ENCODE results near the gene VSTM4. TPM values are rescaled to one million over a fixed set of nuclear protein-coding genes. Genes with fewer than 3 reads are reported as not detected.

VSTM4 gene
- total RNA-seq, 1 experiment from 2014 or later, result not detected

DNA sequence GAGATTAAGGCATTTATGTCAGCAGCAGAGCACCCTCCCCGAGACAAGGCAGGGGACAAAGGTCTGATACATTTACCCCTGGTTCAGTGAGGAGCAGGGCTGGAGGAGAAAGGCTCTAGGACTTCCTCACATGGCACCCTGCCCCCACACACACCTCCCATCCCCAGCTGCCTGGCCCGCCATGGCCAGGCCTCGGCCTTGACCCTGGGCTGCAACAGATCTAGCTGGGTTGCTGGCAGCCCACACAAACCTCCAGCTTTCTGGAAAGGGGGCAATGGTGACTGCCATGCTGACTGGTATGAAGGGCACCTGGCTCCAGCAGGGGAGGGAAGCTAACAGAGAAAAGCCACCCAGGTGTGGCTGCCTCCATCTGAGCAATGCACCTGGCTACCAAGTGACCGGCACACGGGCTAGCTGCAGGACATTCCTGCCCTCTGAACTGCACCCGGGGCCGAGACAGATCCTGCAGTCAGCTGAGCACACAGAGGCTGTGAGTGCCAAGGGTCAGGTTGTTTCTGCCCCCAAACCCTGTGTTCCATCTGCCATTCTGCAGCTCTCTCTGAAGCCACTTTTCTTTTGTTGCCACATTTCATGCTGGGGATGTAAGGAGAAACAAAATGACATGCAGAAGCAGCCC lies 89.9 kb downstream of the VSTM4 start:
- in situ Hi-C loops (cut with HindIII; ENCODE audit: low sequenced_read_pairs), result no loop called here
- DNase-seq (ENCODE audit: low spot score), result no peak

DNA sequence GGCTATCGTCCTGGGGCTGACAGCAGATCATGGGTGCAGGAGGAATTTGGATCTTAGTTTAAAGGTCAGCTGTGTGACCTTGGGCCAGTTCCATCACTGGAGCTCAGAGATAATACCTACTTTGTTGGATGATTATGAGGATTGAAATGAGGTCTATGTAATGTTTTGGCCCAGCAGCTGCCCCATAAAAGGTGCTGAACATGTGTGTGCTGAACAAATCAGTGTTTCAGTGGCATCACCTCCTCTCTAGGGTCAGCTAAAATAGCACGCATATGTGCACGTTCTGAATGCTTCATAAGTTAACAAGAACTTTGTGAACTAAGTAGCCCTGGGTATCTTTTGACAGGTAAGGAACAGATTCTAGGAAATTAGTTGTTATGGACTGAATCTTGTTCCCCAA lies 90.8 kb downstream of the VSTM4 start:
- in situ Hi-C loops (cut with HindIII; ENCODE audit: low sequenced_read_pairs), result no loop called here
- DNase-seq (ENCODE audit: low spot score), result no peak

DNA sequence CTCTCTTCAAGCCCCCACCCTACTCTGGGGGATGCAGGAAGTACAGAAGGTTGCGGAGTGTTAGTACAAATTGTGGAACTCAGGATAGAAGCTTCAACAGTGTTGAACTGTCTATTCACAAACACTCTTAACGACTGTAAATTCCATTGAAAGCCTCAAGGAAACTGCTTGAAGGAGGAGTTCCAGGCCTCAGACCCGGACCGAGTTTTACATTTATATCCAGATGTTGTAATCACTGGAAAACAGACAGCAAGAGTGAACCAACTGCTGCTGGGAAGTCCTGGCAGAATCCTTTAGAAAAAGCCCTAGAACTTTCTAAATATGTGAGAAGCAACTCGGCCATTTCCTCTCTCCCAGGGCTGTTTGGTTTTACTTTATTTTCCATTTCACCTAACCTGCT lies 91.6 kb downstream of the VSTM4 start:
- no peak for DNase-seq (ENCODE audit: low spot score)
- in situ Hi-C loops (cut with HindIII; ENCODE audit: low sequenced_read_pairs), result no loop called here

DNA sequence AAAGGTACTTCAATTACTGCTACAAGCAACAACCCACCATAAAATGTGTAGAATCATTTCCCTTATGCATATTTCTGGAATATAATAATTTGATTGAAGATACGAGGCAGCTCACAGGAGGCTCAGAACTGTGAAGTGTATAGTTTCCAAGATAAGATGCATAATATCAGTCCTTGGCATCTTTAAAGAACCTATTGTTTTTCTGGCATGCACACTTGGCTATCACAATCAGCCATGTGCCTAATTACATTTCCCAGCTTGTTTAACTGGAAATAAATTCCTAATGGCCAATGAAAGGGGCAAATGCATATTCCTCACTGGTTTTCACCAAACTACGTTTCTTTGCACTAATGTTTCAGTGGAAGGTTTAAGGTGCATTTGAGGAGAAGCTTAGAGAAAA lies 92.3 kb downstream of the VSTM4 start:
- in situ Hi-C loops (cut with HindIII; ENCODE audit: low sequenced_read_pairs), result no loop called here
- DNase-seq (ENCODE audit: low spot score), result peak; percentile 64

DNA sequence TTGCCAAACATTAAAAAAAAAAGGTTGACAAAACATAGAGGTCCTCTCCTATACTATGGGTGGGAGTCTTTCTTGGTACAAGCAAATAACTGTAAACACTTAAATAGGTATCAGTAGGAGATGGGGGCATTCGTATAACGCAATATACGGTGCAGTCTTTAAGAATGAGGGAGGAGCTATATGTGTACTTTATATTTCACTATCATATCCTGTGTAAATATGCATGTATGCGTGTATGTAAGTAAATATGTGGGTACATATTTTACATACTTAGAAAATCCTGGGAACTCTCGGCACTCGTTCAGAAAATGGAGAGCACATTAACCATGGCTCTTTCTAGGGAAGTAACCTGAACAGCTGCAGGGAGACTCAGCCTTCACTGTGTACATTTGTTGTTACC lies 93.6 kb downstream of the VSTM4 start:
- in situ Hi-C loops (cut with HindIII; ENCODE audit: low sequenced_read_pairs), result no loop called here

DNA sequence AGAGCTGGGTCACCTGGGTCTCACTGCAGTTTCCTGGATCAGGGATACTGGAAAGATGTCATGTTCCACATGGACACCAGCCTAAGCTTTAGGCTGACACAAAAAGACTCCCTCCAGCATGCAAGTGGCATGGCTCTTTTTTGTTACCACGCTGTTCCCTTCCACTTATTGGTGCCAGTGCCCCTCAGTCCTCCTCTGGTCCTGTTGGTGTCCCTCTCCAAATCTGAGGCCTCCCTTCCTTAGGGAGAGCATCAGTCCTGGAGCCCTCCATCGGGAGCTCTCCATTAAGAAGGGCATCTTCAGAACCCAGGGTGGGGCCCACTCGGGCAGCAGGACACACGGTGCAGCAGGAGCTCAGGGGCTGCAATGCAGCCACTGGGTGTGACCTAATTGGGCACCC lies 99.6 kb downstream of the VSTM4 start:
- in situ Hi-C loops (cut with HindIII; ENCODE audit: low sequenced_read_pairs), result no loop called here
- no peak for DNase-seq (ENCODE audit: low spot score)

More for the DNA sequence above, 93.6 kb downstream of the VSTM4 start:
- DNase-seq (ENCODE audit: low spot score), result no peak

DNA sequence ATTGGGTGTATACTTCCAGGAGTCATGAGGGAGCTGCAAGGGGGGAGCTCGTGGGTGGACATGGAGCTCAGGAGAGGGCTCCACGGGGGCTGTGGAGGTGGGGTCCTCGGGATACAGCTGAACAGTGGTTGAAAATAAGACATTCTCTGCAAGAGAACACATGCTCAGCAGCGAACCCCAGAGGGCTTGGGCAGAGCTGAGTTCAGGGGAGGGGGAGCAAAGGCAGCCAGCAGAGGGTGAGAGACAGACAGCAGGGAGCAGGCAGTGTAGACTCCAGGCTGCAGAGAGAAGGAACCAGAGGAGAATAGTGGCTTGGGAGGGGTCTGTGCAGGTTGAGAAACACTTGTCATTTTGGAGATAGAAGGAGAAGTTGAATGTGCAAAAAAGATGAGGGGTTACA lies 102.7 kb downstream of the VSTM4 start:
- in situ Hi-C loops (cut with HindIII; ENCODE audit: low sequenced_read_pairs), result no loop called here
- no peak for DNase-seq (ENCODE audit: low spot score)

DNA sequence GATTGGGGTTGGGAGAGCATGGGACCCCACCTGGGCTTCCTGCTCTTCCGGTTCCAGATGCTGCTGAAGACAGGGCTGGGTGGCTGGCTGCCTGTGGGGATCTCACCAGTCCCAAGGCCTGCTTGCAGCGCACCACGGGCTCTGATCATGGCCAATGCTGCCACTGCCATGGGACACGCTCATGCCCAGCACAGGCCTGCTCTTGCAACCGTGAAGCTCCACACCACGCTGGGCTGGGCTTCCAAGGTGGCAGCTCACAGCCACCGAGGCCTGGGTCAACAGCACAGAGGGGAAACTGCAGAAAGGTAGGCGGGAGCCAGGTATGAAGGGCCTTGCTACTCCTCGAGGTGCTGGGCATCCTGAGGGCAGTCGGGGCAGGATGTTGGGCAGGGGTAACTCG lies 103.6 kb downstream of the VSTM4 start:
- in situ Hi-C loops (cut with HindIII; ENCODE audit: low sequenced_read_pairs), result no loop called here

DNA sequence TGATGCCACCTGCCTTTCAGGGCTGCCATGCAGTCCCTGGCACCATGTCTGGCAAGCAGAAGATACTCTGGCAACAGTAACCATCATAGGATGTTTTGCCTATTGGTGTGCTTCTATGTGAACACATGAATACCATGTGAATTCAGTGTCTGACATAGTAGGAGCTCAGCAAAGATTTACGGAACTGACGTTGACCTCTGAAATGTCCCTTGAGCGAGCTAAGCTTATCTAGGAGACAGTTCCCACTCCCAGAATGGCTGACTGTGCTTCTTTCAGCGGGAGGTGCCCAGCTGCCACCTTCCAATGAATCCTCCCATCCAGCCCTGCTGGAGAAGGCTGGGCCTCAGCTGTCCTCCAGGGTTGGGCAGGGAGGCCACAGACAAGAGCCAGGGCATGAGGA lies 104.5 kb downstream of the VSTM4 start:
- in situ Hi-C loops (cut with HindIII; ENCODE audit: low sequenced_read_pairs), result no loop called here
- DNase-seq (ENCODE audit: low spot score), result no peak

More for the DNA sequence above, 103.6 kb downstream of the VSTM4 start:
- DNase-seq (ENCODE audit: low spot score), result no peak

DNA sequence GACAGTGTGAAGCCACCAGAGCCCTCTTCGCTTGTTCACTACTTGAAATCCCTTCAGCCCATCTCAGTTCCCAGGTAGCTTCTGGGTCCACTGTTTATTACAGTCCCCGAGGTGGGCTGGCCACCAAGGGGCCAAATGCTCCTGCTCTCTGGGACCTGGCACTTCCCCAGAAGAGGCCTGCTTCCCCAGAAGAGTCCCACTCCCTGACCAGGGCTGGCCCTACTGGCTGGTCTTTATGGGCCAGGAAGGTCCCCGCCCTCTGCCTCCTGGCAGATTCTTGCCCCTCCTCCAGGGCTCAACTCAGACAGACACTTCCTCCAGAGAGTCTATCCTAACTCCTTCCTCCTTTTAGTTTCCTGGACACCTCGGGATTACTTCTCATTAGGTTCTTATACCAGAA lies 105.0 kb downstream of the VSTM4 start:
- DNase-seq (ENCODE audit: low spot score), result no peak
- in situ Hi-C loops (cut with HindIII; ENCODE audit: low sequenced_read_pairs), result no loop called here

DNA sequence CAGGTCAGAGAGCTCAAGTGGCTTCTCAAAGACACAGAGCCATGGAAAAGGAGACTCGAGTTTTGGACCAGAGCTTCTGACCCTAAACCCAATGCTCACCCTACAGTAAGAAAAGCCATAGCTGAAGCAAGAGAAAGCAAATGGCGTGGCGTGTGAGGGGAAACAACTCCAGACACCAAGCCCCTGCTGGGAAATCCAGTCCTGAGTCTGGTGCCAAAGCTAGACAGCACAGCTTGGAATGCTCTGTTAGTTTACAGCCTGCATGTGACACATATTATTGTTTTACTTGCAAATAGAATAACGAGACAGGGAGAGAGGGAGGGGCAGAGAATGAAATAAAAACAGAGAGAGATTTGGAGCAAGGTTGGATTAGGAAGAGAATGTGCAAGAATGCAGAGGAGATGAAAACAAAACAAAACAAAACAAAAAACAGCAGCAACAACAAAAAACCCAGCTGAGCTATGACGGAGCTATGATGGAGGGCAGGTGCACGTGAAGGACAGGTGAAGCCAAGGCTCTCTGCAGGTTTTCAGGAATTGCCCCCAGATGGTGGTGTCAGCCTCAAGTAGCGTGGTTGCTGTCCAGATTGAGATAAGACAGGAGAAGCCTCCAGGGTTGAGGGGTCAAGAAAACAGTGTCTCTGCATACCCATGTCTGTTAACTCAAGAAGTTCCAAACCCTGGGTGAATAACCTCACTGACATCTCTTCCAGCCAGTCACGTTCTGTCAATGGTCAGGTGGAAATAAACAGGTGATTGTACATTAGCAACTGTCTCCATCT lies 105.9 kb downstream of the VSTM4 start:
- in situ Hi-C loops (cut with HindIII; ENCODE audit: low sequenced_read_pairs), result no loop called here
- no peak for DNase-seq (ENCODE audit: low spot score)

DNA sequence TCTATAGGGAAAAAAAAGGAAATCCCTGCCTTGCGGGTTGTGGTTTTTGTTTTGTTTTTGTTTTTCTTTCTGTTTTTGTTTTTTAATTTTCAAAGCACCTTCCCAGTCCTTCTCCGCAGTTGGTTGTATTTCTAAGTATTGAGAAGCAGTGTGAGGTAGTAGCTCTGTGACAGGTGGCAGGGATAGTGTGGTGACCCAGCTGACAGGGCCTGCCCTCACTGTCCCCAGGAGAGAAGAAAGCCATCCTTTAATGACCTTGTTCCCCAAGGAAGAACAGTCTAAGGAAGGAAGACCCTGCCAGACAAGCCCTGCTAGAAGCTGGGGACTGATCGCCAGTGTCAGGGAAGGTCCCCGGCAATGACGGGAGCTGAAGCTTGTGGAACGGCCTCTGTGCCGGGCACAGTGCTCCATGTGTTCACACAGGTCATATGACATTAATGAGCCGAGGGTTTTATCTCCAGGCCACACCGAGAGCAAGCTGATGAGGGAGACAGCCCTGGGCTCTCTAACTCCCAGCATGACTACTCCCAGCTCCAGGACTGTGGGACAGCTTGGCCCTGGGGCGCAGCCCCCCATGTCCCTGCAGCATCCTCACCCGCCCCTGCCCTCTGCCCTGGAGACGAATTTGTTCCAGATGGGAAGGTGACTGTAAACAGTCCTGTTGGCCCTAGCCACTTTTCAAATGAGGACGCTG lies 106.7 kb downstream of the VSTM4 start:
- in situ Hi-C loops (cut with HindIII; ENCODE audit: low sequenced_read_pairs), result no loop called here
- DNase-seq (ENCODE audit: low spot score), result no peak

DNA sequence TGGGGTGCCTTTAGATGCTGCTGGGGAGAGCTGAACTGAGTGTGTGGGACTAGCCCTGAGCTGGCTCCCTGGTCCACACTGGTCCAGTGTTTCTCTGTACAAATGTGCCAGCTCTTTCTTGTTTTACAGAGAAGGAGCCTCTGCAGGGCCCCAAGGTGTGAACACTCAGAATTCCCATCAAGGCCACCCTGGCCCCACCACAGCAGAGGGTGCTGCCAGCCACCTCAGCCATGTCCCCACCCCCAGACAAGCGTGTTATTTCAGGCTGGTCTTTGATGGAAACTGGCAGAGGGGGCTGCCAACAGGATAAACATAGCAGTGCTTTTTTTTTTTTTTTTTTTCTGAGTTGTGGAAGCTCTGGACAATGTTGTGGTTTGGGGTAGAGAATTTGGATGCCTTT lies 107.2 kb downstream of the VSTM4 start:
- in situ Hi-C loops (cut with HindIII; ENCODE audit: low sequenced_read_pairs), result no loop called here
- DNase-seq (ENCODE audit: low spot score), result no peak

DNA sequence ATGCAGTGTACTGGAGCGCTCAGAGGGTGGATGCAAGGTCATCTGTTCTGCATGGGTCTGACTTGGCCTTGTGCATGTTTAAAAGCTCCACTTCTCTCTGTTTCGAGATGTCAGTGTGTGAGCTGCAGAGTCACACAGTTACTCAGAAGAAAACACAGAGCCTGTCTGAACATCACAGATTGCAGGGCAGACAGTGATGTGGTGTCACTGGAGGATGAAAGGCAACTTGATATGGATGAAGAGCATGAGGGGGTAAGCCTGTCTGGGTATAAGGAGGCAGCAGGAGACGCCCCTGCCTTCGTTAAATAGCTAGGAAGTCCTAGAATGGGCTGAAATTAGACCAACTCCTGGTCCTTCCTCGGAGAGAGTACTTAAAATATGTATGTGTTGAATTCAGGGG lies 108.2 kb downstream of the VSTM4 start:
- no peak for DNase-seq (ENCODE audit: low spot score)
- in situ Hi-C loops (cut with HindIII; ENCODE audit: low sequenced_read_pairs), result no loop called here

DNA sequence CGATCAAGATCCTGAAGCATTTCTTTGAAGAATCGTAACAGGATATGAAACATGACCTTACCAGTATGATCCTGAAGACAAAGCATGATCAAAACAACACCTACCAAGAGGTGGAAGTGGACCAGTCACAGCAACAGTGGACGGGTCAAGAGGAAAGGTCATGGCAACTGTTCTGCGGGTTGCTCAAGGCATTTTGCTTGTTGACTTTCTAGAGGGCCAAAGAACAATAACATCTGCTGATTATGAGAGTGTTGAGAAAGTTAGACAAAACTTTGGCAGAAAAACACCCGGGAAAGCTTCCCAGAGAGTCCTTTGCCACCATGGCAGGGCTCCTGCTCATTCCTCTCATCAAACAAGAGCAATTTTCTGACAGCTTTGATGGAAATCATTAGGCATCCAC lies 110.1 kb downstream of the VSTM4 start:
- no peak for DNase-seq (ENCODE audit: low spot score)
- in situ Hi-C loops (cut with HindIII; ENCODE audit: low sequenced_read_pairs), result no loop called here

DNA sequence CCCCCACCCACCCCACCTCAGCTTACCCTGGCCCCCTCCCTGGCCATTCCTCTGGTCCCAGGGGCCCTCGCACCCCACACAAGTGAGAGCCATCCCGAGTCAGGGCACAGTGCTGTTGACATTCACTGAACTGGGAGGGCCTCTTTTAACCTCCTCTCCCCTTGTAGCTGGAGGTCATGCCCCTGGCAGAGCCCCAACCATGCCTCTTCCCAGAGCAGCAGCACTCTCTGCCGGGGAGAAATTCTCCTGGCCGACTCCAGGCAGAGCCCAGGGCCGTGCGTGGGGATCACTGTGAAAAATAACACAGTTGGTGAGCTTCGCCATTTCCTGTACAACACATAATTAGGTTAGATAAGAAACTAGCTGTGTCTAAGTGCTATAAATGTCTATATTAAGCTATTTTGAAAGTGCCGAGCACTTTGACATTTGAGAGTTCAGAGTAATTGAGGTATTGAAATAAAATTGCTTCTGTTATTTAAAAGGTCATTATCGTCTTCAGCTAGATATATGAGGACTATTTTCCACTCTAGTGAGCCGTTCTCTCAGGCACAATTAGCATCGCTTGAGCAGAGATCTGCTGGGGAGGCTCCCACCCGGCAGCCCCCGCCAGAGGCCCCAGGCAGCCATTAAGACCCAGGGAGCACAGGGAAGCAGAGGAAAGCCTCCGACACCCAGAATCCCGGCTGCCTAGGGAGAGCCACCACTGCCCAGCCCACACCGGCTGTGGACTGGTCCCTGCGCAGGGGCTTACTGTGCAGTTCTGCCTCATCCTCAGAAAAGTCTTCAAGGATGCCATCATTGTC lies 113.3 kb downstream of the VSTM4 start:
- in situ Hi-C loops (cut with HindIII; ENCODE audit: low sequenced_read_pairs), result no loop called here
- peak; percentile 7 for DNase-seq (ENCODE audit: low spot score)

DNA sequence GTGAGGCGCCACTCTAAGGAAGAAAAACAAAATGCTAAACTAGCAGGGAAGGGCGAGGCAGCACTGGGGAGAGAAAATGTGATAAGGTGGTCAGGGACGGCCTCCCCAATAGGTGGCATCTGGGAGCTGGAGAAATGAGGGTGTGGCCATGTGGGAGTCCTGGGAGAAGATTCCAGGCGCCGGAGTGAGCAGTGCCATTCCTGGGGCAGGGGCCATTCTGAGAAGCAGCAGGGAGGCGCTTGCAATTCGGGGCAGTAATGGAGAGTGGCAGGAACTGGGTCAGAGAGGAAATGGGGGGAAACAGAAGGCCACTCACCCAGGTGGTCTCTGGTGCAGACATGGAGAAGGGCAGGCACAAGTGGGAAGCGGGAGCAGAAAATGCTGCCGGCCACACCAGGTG lies 113.9 kb downstream of the VSTM4 start:
- DNase-seq (ENCODE audit: low spot score), result peak; percentile 43
- in situ Hi-C loops (cut with HindIII; ENCODE audit: low sequenced_read_pairs), result no loop called here

DNA sequence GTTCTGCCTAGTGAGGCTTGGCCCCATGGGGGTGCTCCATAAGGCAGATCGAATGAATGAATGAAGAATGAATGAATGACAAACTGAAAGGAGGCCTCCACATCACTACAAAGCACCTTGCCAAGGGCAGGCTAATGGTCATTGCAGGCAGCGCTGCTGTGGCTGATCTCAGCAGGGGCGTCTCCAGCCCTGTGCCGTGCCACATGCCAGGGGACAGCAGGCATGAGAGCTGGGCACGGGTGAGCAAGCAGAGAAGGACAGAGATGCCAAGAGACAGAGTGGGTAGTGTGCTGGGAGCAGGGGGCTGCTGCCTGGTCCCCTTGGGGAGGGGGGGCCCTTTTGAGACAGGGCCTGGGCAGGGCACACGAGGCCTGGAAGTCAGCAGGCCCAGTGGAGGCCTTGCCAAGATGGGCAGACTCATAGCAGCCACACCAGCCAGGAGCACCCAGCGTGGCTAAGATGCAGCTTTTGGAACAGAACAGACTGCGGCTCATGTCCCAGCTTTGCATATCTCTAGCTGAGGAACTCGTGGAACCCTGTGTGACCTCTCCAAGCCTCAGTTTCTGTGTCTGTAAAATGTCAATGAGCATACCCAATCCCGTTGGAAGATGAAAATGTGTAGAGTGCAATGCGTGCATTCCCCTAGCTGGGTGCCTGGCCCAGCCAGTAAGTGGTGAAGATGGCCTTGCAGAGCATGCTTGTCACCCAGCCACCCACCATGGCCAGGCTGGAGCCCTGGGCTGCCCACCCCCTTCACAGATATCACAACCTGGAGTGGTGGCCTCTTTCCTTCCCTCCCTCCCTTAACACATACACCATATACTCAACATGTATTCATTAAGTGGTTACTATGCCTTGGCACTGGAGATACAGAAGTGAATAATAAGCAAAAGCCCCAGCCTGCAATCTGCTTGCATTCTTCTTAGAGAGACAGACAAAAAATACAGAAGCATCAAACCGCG lies 114.6 kb downstream of the VSTM4 start:
- peak; percentile 52 for DNase-seq (ENCODE audit: low spot score)
- in situ Hi-C loops (cut with HindIII; ENCODE audit: low sequenced_read_pairs), result no loop called here

DNA sequence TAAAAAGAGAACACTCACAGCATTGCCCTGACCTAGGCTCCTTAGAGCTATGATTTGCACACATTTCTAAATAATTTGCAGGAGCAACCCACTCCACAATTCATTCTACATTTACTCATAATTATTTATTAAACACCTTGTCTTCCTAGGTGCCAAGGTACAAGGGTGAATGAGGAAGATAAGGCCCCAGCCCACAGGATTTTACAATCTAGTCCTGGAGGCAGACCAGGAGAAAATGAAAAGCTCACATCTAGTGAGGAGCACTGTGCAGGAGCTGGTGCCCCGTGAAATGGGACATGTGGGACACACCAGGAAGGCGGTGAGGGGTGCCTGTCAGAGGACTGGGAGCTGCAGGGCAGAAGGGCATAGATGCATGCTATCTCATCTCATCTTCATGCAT lies 116.0 kb downstream of the VSTM4 start:
- in situ Hi-C loops (cut with HindIII; ENCODE audit: low sequenced_read_pairs), result no loop called here

More for the DNA sequence above, 116.0 kb downstream of the VSTM4 start:
- no peak for DNase-seq (ENCODE audit: low spot score)

Measured in G401 (cell line).